KBM-7 (cell line): ENCODE results near the gene B4GALT1.
"Not testable (repeated sequence)": the region's sequence is repeated elsewhere in the genome, so short reads cannot be mapped to it uniquely, and the experiment has no call there.

Source experiments
- DNase-seq: peaks from one replicate; pipeline ENCODE4 v3.0.0-alpha.2; 2015
- in situ Hi-C: fragments of 300-500 bp; cut with MboI; formaldehyde crosslinking; loops from 2 replicates; pipeline ENCODE4 v1.14.3; 2020; ENCODE audit warnings: low sequenced_read_pairs, low pct_unique_long_range_greater_than_20kb, mixed read lengths

The B4GALT1 gene

DNA sequence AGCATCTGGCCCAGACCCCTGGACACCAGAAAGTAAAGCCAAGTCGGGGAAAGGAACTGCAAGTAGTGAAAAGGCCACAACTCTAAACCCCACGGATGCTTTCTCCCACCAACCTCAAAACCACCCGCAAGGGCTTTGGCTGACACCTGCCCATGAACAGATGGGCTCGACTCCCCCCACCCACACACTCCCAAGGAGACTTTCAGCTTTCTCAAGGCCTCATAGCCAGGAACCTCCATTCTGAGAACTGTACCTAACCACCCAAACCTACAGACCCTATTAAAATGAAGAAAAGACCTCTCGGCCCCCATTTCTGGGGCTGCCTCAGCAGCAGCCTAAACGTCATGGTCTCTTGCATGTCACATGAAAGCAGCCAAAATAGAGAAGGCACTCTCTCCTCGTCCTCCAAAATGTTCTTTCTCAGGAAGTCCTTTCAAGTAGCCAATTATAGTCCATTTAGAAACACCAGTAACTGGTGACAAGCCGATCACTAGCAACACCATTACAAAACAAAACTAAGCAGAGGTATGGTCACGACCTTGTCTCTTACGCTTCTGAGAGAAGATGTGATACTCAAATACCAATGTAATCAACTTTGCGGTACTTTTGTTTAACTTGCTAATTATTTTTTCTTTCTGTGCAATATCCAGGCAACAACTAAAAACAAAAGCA lies 2.9 kb downstream of the B4GALT1 start:
- DNase-seq, result no peak

DNA sequence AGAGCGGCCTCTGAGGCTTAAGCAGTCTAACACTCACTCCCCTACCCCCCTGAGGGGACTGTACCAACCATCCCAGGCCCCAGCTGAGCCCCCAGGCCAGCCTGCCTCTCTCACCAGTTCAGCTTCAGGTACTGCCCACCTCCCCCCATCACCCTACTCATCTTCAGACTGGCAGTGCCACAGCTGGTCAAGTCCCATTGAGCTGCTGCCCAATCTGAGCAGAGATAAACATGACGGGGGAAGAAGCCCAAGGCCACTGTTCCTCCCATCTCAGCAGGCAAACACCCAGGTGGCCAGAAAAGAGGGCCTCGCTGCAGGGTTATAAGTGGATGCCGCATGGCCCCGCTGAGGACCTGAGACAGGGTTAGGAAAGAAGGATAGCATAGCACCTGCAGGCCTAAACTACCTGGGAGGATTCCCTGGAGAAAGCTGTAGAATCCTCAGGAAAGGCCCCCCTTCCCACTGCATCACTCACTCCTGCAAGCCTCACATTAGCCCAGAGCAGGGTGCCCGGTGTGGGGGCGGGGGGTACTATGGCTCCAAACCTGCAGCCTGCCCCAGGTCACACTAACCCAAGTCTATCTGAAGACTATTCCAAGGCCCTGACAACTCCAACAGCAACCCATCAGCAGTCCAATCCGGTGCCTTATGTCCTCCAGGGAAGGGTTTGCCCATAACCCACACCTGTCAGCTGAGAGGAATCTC lies 3.6 kb downstream of the B4GALT1 start:
- in situ Hi-C loops, result no loop called here
- no peak for DNase-seq

More for the DNA sequence above, 2.9 kb downstream of the B4GALT1 start:
- in situ Hi-C loops, result no loop called here

DNA sequence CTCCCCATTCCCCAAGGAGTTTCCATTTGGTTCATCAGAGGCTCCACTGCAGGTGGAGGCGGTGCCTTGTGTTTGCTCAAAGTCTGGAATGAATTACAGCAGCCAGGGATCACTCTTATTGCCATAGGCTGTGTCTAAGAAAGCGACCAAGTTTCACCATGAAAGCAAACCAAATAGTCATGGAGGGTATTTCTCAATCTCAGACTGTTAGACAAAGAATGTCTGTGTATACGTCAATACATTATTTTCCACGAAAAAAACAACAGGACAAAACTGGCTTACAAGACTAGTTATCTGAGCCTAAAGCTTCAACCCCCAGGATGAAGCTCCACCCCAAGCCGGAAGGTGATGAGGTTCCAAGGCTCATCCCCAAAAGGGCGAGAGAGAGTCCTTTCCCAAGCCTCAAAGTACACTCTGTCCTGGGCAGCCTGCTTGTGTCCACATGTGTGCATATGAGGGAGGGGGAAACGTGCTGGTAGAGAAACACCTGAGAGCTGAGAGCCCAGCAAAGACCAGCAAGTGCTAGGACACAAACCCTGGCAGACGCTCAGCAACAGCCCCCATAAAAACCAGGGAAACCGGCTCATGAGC lies 4.3 kb downstream of the B4GALT1 start:
- in situ Hi-C loops, result no loop called here
- no peak for DNase-seq

DNA sequence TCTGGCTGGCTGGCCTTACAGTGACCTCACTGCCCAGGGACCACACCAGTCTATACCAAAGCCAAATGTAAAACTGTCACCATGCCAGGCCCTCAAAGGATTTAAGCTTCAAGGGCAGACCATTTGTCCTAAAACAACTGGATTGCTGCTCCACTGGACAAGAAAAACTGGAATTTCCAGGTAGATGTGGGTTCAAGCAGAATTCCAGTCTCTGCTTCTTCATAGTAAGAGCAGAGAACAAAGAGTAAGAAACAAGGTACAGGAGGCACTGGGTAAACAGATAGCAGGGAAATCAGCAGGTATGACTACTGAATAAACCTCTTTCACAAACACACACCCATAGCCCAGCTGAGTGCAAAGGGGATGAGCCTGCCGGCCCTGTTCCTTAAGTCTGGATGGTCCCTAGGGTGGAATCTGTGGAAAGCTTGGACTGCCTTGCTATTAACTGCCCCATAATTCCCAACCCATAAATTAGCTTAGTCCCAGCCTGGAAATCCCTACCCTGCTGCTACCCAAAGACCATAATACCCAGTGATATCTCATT lies 5.5 kb downstream of the B4GALT1 start:
- in situ Hi-C loops, result no loop called here
- DNase-seq, result no peak

DNA sequence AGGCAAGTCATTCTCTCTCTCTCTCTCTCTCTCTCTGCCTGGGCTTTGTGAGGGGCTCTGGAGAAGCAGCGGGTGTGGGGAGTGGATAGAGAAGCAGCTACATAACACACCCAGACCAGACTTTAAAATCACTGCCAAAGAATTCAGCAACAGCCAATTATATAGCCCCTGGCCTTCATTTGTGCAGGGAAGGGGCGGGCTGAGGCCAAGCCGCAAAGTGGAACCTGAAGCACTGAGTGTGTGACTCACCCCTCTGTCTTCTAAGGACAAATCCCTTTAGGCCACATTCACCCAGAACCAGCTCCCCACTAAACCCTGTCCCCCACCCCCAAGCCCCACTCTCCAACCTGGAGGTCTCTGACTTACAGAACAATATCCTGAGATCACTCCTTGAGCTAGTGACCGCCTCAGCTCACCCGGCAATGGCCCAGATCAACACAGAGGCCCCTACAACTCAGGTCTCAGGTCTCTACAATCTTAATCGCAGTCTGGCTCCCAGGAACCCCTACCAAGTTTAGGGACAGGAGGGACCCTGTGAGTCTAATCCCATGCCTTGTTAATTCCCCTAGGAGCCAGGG lies 6.0 kb downstream of the B4GALT1 start:
- DNase-seq, result peak; percentile 63
- in situ Hi-C loops, result no loop called here

DNA sequence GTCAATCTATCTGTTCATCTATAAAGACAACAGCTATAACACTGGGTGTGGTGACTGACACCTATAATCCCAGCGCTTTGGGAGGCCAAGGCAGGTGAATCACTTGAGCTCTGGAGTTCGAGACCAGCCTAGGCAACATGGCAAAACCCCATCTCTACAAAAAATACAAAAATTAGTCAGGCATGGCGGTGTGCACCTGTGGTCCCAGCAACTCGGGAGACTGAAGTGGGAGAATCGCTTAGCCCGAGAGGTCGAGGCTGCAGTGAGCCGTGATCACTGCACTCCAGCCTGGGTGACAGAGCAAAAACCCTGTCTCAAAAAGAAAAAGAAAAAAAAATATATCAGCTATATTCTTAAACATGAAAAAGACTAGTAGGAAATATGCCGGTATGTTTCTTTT lies 6.7 kb downstream of the B4GALT1 start:
- DNase-seq, in situ Hi-C loops: not testable (repeated sequence)

DNA sequence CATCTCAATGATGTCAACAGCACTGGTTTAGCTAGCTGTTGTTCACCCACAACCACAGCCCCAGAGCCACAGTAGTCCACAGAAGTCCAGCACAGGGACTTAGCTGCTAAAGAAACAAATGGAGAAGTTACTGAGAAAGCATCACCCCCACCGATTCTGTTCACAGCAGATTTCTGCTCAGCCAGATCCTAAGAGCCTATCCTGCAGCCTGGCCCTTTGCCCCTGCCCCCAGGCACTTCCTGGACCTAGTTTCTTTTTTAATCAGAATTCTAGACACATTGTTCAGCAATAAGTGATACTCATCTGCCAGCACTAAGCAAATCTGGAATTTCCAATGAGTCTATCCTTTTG lies 7.4 kb downstream of the B4GALT1 start:
- in situ Hi-C loops, result no loop called here
- peak; percentile 76 for DNase-seq

DNA sequence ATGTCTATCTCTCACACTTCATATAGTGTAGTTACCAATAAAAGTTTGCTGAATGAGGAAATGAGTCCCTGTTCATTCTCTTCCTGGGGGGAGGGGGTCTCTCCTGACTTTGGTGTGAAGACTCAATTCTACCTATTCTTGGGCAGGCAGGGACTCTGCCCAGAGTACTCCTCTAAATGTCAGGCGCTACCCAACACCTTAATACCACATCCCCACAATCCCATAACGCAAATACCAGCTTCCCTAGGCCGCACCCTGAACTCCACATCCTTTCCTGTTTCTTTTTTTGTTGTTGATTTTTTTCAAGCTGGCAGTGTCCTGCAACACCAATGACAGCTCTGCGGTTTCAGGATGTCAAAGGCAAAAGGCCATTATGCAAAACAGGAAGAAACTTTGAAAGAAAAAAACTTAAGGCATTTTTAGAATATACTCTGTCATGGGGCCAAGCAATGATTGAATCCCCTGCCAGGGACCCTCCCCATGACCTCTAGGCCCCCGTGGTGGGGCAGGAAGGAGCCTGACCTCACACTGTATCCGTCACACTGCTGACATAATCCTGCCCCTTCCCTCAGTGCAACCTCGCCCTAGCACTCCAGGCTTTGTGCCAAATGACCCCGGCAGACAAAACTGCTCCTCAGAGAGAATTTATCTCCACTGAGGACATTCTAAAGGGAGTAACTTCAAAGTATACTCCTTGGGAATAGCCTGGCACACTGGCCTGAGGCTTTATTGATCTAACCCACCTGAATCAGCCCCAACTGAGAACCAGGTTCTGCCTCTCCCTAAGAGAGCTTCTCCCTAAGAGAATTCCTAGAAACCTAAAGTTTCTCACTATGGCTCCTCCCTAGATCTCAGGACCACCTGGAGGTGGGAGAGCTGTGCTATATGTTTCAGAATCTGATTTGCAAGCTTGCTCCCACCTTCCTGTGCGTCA lies 8.0 kb downstream of the B4GALT1 start:
- in situ Hi-C loops, result no loop called here
- DNase-seq, result peak; percentile 86

DNA sequence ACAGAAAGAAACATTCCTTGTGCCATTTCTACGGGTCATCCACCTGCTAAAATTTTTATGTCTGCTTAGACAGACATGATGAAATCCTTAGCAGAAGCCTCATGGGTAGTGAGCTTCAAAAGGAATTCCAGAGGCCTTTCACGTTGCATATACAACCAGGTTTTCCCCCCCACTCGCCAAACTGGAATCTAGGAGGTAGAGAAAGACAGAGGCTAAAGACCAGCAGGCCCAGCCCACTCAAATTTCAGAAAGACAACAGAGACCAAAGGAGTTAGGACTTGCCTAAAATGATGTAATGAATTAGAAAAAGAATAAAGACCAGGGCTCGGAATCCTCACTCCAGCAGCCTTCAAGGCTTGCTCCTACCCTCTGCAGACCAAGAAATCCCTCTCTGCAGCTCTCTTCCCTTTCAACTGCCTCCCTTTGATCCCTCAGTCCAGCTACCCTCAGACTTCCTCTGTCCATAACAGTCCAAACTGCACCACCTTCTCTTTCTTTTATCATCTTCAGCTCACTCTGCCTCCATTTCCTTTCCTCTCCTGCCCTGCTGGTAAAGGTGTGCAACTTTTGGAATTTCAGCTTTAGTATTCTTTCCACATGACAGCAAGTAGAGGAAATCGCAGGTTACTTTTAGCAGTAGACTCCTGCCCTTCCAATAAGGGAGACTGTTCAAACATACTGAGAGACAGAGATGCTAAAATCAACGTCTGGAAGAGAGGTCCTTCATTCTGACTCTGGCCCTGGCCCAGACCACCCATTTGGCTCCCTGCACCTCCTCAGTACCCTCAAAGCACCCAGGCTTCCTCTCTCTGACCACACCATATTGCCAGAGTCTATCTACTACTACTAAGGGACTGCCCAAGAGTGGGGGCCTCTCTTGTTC lies 8.9 kb downstream of the B4GALT1 start:
- DNase-seq, result no peak
- in situ Hi-C loops, result no loop called here

DNA sequence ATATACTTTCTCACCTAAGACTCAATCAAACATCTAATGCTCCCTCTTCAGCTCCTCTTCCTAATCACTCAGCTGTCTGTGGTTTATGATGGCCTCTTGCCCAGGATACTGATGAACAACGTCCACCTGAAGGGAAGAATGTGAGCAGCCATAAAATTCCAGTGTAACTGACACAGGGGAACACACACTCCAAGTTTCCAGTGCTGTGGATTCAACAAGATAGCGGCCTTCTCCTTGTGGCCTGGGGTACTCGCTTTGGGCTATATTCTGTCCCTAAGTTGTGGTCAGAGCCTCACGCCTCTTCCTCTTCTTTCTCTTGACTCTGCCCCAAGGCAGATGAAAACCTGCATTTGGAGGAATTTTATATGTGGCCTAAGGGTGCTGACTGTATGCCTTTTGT lies 11.7 kb downstream of the B4GALT1 start:
- in situ Hi-C loops, result no loop called here
- no peak for DNase-seq

DNA sequence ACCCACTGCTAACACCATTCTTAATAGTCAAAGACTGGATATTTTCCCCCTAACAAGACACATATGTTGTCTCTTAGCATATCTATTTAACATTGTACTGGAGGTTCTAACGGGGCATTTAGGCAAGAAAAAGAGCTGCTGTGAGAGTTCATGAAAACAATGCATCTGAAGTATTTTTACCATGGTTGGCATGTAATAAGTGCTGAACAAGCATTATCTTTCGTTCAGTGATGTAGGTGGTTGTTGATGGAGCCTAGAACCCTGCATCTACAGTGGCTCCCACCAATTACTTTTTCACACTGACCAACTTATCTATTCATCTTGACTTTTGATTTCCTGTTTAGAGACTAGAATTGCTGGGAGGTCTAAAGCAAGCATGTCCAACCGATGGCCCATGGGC lies 12.8 kb downstream of the B4GALT1 start:
- no peak for DNase-seq
- in situ Hi-C loops, result no loop called here

DNA sequence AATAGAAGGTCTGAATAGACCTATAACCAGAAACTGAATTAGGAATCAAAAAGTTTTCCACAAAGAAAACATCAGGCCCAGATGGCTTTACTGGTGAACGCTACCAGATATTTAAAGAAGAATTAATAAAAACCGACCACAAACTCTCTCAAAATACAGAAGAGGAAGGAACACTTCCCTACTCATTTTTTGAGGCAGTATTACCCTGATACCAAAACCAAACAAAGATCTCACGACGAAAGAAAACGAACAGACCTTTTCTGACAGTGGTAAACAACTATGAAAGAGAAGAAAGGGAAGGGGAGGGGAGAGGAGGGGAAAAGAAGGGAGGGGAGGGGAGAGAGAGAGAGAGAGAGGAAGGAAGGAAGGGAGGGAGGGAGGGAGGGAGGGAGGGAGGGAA lies 13.5 kb downstream of the B4GALT1 start:
- in situ Hi-C loops, result no loop called here

DNA sequence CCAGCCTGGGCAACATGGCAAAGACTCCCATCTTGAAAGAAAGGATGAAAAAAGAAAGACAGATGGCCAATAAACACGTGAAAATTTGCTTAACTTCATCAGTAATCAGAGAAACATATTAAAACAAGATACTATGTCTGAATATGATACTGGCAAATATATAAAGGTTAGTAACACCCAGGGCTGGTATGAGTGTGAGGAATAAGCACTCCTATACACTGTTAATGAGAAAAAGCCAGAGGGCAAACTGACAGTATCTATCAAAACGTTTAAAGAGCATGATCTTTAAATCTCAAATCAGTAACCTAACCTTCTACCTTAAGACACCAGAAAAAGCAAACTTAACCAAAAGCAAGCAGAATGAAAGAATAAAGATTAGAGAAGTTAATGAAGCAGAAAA lies 14.1 kb downstream of the B4GALT1 start:
- no peak for DNase-seq
- in situ Hi-C loops, result no loop called here

More for the DNA sequence above, 13.5 kb downstream of the B4GALT1 start:
- DNase-seq, result peak; percentile 50

DNA sequence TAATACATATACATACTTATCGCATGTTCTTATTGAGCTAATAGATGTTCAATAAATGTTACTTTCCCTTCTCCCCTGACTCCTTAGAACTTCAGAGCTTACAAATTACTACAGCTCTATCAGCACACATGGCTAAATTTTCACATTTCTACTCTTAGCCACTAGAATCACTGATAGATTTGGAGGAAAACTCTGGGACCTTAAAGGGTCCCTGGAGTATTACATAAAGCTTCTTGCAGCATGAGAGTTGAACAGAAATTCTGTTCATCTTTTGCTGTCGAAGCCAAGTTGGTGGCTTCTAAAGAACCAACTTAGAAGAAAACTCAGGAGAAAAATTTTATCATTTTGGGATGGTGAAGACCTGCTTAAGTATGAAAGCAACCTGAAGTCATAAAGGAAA lies 15.5 kb downstream of the B4GALT1 start:
- no peak for DNase-seq
- in situ Hi-C loops, result no loop called here

DNA sequence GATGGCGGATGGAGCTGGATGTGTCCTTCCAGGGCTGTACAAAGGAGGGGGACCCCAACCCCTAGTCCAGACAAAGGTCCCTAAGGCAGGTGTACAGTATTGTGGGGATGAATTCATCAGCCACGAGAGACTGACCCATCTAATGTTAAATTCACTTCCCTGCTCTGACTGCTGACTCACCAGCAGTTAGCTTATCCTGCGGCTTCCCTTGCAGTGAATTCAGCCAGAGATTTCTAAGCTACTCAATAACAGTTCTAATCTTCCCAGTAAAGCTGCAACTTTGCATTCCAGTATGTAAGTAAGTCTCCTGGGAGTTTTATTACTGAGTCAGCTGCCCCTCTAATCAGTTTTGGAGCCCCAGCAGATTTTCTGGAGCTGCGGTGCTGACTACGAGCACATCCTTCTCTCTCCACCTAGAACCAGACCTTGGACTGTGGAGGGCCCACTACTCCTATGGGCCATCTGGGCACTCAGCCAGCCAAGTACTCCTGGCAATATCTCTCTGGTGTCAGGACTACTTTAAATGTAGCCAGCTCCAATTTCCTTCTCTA lies 16.1 kb downstream of the B4GALT1 start:
- no peak for DNase-seq

DNA sequence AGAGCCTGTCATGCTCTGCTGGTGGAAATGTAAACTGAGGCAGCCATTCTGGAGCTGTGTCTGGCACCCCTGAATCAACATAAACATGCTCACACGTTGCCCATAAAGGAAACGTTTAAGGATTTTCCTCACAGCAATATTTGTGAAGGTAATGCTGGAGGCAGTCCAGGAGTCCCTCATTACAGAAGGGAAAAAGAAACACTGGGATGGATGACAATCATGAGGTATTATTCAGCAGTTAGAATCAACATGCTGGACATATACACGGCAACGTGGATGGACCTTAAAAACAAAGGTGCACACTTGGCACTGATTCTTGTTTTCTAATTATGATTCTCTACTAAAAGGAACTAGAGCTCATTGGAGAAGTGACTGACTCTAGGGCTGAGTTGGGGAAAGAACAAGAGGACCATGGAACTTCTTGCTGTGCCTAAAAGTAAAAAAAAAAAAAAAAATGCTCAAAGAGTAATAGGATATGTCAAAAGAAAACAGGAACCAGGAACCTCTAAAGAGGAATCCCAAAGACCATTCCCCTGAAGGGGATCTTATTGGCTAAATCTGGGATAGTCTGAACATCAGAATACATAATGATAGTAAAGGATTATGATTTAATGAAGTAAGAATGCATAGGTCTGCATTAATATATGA lies 18.6 kb downstream of the B4GALT1 start:
- no peak for DNase-seq
- in situ Hi-C loops, result no loop called here

More for the DNA sequence above, 16.1 kb downstream of the B4GALT1 start:
- in situ Hi-C loops, result no loop called here

DNA sequence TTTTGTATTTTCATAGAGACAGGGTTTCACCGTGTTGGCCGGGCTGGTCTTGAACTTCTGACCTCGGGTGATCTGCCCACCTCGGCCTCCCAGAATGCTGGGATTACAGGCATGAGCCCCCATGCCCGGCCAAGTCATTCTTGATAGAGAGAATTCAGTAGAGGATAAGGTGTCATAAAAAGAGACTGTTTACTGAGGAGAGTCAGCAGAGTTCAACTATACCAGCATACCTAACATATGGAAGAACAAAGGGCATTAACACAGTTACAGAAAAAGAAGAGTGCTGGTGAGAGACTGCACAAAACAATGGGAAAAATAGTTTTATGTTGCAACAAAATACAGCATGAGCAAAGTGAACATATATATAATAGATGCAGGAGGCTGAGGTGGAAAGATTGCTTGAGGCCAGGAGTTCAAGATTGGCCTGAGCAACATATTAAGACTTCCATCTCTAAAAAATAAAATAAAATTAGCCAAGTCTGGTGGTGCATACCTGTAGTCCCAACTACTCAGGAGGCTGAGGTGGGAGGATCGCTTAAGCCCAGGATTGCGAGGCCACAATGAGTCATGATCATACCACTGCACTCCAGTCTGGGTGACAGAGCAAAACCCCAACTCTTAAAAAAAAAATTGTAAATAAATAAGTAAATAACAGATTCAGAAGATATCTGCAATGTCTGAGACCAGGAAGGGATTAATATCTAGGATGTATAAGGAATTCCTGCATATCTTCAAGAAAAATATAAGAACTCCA lies 19.5 kb downstream of the B4GALT1 start:
- DNase-seq, result no peak
- in situ Hi-C loops, result no loop called here
